Upper lobe of left lung (tissue), 4 donors: ENCODE results near the gene IGF2BP1.

Experiments
- CTCF ChIP-seq, 6 experiments: fragments of 450-650 bp in 4 of 6; fragments of 200-600 bp in 2 of 6; sonication (generic) in 2 of 6; IDR thresholded peaks; one replicate each; pipeline ENCODE4 v1.5.1; 2016 to 2019; ENCODE audit warnings: antibody characterized with exemption in 6 of 6
- POLR2A ChIP-seq, 4 donors: fragments of 450-650 bp; IDR thresholded peaks; one replicate each; pipeline ENCODE4 v1.5.1; 2016 to 2017; ENCODE audit warnings: antibody characterized with exemption in 4 of 4, mild to moderate bottlenecking in 2 of 4
- POLR2AphosphoS5 ChIP-seq, 2 donors: sonication (generic); formaldehyde crosslinking; IDR thresholded peaks; one replicate each; pipeline ENCODE4 v1.5.1; 2017; ENCODE audit warnings: antibody characterized with exemption in 2 of 2

GRCh38 chr17:49090878-49091594 is 93.9 kb downstream of the IGF2BP1 start:
- no peak for TF ChIP-seq CTCF (IDR thresholded peaks at IDR 0.05)
- TF ChIP-seq POLR2A (IDR thresholded peaks at IDR 0.05) = no peak
- TF ChIP-seq POLR2AphosphoS5 (IDR thresholded peaks at IDR 0.05) = no peak
